Loucy (cell line): ENCODE measurements around the gene GLB1L.

ENCODE experiments used
- EZH2phosphoT487 ChIP-seq: fragments of 200-600 bp; IDR thresholded peaks from 2 replicates; pipeline ENCODE4 v1.6.1; 2018; ENCODE audit warnings: antibody characterized with exemption, mild to moderate bottlenecking, moderate library complexity, borderline replicate concordance
- TF ChIP-seq, protein P1 (sequence below): fragments of 200-600 bp; sonication (generic); conservative IDR thresholded peaks from 2 replicates; pipeline ENCODE4 v1.5.1; 2014; ENCODE audit warnings: mild to moderate bottlenecking, antibody characterized with exemption, low read length

GRCh38 chr2:219266232-219266631 lies 21.0 kb upstream of the GLB1L start:
- TF ChIP-seq, protein P1, sequence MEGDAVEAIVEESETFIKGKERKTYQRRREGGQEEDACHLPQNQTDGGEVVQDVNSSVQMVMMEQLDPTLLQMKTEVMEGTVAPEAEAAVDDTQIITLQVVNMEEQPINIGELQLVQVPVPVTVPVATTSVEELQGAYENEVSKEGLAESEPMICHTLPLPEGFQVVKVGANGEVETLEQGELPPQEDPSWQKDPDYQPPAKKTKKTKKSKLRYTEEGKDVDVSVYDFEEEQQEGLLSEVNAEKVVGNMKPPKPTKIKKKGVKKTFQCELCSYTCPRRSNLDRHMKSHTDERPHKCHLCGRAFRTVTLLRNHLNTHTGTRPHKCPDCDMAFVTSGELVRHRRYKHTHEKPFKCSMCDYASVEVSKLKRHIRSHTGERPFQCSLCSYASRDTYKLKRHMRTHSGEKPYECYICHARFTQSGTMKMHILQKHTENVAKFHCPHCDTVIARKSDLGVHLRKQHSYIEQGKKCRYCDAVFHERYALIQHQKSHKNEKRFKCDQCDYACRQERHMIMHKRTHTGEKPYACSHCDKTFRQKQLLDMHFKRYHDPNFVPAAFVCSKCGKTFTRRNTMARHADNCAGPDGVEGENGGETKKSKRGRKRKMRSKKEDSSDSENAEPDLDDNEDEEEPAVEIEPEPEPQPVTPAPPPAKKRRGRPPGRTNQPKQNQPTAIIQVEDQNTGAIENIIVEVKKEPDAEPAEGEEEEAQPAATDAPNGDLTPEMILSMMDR: no peak
- no peak for TF ChIP-seq EZH2phosphoT487
